Measurements from ENCODE around the gene FAM149A.

Gene FAM149A

GRCh38 chr4:186105647-186106321 is 1.3 kb downstream of the FAM149A start (continued):
- TF ChIP-seq IKZF3 (tag by site-specific recombination; IDR thresholded peaks at IDR 0.05) (peak; percentile 69), ZNF335 (tag by site-specific recombination; conservative IDR thresholded peaks at IDR 0.05) (peak; percentile 82)

- no peak overlapping the region for H3K27ac ChIP-seq (ENCODE audit: extremely low read depth, low read depth, low read length)
- no peak for TF ChIP-seq ZNF580 (tag by site-specific recombination; IDR thresholded peaks at IDR 0.05)
- no peak for TF ChIP-seq PRDM2 (tag by site-specific recombination; IDR thresholded peaks at IDR 0.05; ENCODE audit: borderline replicate concordance)
- TF ChIP-seq KLF1 (tag by site-specific recombination; IDR thresholded peaks at IDR 0.05) = no peak
- TF ChIP-seq REST (tag by site-specific recombination; IDR thresholded peaks at IDR 0.05) = no peak
- TF ChIP-seq ZNF274 (IDR thresholded peaks at IDR 0.05; ENCODE audit: low read length) = no peak
- no peak for TF ChIP-seq ZNF274 (tag by site-specific recombination; IDR thresholded peaks at IDR 0.05; ENCODE audit: borderline replicate concordance)
- no peak for TF ChIP-seq ZFP41 (tag by site-specific recombination; IDR thresholded peaks at IDR 0.05; ENCODE audit: borderline replicate concordance)
- TF ChIP-seq FEZF1 (tag by site-specific recombination; IDR thresholded peaks at IDR 0.05) = no peak
- TF ChIP-seq ZNF623 (tag by site-specific recombination; IDR thresholded peaks at IDR 0.05) = no peak
- TF ChIP-seq ZNF654 (tag by site-specific recombination; IDR thresholded peaks at IDR 0.05; ENCODE audit: low read depth) = no peak
- no peak for TF ChIP-seq ZNF10 (tag by site-specific recombination; IDR thresholded peaks at IDR 0.05)
- no peak for TF ChIP-seq ZIC2 (tag by site-specific recombination; IDR thresholded peaks at IDR 0.05)
- no peak for TF ChIP-seq ZNF24 (tag by site-specific recombination; IDR thresholded peaks at IDR 0.05)
- TF ChIP-seq SALL2 (tag by site-specific recombination; IDR thresholded peaks at IDR 0.05; ENCODE audit: borderline replicate concordance) = no peak
- no peak for TF ChIP-seq GLI2 (tag by site-specific recombination; IDR thresholded peaks at IDR 0.05; ENCODE audit: borderline replicate concordance, low read depth)
- no peak for TF ChIP-seq HIC1 (tag by site-specific recombination; IDR thresholded peaks at IDR 0.05)
- no peak for TF ChIP-seq BCL6B (tag by site-specific recombination; IDR thresholded peaks at IDR 0.05)
- no peak for TF ChIP-seq ZEB2 (tag by site-specific recombination; IDR thresholded peaks at IDR 0.05)
- H3K4me1 ChIP-seq (ENCODE audit: control insufficient read depth, insufficient read depth, low read length) = peaks cover 3% of the 10 kb centered on the region; the same call in 1 of the 2 replicates
- H3K36me3 ChIP-seq (ENCODE audit: control insufficient read depth in 2 of 2, insufficient read depth in 1 of 2, low read length in 2 of 2) = no peaks in the 10 kb centered on the region
- ChIA-PET CTCF (interaction anchor here (0.5 to 0.7 kb wide), 4 partner anchors 27 to 684 kb away, joined by 3 read pairs; no protein-coding TSS in a partner anchor), POLR2A (no interaction called here)
- H3K9me3 ChIP-seq (ENCODE audit: control insufficient read depth, insufficient read depth, low read depth, low read length) = no peaks in the 10 kb centered on the region
- no peak overlapping the region for H3K4me3 ChIP-seq (ENCODE audit: low read depth, low read length)
Measured at GRCh38 chr4:186107947-186108346, 3.4 kb downstream of the FAM149A start.

Measured in HEK293 (cell line).